C4-2B (cell line): ENCODE data around the gene CD274.
"Not testable (repeated sequence)": the region's sequence is repeated elsewhere in the genome, so short reads cannot be mapped to it uniquely, and the experiment has no call there.

ENCODE experiments used
- H3K27ac ChIP-seq: fragments of 450-650 bp; 2 replicates; pipeline ENCODE4 v1.5.1; 2017
- CTCF ChIP-seq: fragments of 450-650 bp; conservative IDR thresholded peaks from 2 replicates; pipeline ENCODE4 v1.5.1; 2017; ENCODE audit warnings: mild to moderate bottlenecking
- ZFX ChIP-seq: fragments of 450-650 bp; IDR thresholded peaks from 2 replicates; pipeline ENCODE4 v1.6.1; 2017

CD274 gene

DNA sequence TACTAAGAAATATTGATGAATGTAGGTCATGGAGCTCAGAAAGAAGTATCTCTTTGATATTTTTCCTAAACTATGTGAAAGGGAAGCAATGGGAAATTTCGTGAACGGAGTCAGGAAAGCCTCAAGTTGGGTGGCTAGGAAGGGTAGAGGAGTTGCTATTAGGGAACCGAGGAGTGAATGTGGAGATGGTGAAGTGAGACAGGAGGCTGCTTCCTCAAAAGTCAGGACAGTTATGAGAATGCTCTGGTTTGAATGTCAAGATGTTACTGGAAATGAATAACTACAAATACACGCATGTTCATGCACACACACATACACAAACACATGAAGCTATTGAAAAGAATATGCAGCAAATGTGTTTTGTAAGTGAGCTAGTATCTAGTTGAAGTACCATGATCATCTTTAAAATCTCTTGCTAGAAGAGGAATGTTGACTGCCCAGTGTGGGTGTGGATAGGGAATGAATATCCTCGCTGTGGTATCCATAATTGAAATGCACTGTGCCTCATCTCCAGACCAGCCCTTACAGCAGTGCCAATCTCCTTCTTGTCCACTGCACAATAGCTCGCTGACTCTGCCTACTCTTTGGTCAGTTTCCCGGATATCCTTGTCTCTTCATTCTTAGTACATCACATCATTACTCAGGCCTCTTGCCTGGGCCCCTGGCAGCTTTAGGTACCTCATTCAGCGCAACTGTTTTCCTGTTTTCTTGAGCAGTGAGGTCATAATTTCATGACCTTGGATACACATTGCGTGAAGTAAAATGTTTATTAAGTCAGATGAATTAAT, 38.1 kb downstream of the CD274 start:
- TF ChIP-seq ZFX = no peak
- no peak for TF ChIP-seq CTCF

DNA sequence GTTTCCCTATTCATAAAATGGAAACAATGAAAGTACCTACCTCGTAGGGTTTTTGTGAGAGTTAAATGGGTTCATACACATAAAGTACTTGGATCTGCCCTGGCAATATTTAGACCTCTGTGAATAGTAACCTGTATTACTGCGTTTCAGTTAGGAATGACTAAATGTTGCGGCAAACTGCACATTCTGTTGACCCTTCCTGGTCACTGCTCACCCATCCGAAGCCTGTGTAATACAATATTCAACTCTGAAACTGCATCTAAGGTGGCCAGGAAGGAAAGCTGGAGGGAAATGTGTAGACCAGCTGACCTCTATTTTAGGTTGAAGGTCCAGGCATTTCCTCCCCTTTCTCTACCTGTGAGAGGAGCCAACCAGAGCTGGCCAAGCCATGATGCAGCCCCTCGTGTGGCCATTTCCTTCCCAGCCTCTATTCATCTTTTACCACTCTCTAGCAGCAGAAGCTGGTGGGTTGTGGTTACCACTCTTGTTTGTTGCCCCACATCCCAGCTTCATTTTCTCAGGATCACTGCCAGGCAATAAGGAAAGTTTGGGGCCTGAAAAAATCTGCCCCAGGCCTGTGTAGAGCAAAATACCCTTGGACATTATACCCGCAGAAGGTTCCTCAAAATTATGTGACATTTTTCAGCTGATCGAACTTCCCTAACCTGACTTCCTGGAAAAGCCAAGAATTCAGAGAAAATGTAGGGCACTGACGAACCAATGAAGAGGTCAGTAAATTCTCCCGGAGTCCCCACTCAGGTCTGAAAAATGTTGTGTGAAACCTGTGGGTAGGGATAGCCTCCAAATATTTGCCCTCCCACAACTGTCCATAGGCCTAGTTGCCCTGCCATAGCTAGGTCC, 39.5 kb downstream of the CD274 start:
- no peak for TF ChIP-seq ZFX
- TF ChIP-seq CTCF = no peak
- no peak overlapping the region for H3K27ac ChIP-seq

More for the DNA sequence above, 38.1 kb downstream of the CD274 start:
- no peak overlapping the region for H3K27ac ChIP-seq

- no peak for TF ChIP-seq ZFX
- no peak for TF ChIP-seq CTCF
- H3K27ac ChIP-seq = no peak overlapping the region
These were observed 42.8 kb downstream of the CD274 start for GRCh38 chr9:5492965-5493678.

DNA sequence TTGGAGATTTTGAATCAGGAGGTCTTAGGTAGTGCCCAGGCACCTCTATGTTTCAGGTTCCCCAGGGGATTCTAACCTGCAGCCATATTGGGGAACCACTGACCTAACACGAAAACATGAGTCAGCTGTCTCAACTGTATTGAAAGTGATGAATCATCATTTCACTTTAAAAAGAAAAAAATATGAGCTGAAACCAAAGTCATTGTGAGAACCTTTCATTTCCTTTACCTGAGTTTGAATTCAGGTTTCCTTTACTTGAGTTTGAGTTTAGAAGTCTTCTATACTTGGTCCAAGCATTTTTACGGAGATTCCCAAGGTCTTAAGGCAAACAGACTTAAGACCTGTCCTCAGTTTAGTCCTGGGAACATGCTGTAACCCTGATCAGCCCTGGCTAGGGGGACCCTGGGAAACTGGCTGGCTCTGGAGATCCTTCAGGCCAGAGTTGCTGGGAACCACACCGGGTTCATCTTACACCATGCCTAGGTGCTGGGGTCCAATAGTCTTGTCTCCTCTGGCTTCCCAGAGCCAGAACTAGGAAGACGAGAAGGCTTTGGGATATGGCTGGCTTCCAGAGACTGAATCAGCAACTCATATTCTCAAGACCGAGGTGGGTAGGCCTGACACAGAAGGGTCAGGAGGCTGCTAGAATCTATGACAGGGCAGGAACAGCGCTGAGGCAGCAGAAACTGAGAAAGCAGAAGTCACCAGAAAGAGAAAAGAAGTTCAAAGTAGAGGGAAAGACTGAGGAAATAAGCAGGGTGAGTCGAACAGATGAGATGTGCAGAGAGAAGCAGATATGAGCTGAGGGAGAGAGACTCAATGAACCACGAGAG, 43.6 kb downstream of the CD274 start:
- TF ChIP-seq ZFX (no peak), CTCF (no peak)
- H3K27ac ChIP-seq = no peak overlapping the region

GRCh38 chr9:5494765-5495164, 44.4 kb downstream of the CD274 start:
- H3K27ac ChIP-seq = not testable (repeated sequence)

GRCh38 chr9:5499157-5499556, 48.8 kb downstream of the CD274 start:
- no peak overlapping the region for H3K27ac ChIP-seq
- TF ChIP-seq CTCF (no peak), ZFX (no peak)

- TF ChIP-seq CTCF = no peak
- TF ChIP-seq ZFX = no peak
- peak overlapping the region; percentile 24; the same call in 1 of the 2 replicates for H3K27ac ChIP-seq
These were observed 49.6 kb downstream of the CD274 start for GRCh38 chr9:5499889-5500398.
